GM19035 (cell line): ENCODE results near the gene C19orf12.

Experiments
- ATAC-seq: cut with Tn5 transposase; IDR thresholded peaks from one replicate; pipeline ENCODE4 v1.9.1; 2021; ENCODE audit not compliant: unreplicated experiment

The C19orf12 gene

DNA sequence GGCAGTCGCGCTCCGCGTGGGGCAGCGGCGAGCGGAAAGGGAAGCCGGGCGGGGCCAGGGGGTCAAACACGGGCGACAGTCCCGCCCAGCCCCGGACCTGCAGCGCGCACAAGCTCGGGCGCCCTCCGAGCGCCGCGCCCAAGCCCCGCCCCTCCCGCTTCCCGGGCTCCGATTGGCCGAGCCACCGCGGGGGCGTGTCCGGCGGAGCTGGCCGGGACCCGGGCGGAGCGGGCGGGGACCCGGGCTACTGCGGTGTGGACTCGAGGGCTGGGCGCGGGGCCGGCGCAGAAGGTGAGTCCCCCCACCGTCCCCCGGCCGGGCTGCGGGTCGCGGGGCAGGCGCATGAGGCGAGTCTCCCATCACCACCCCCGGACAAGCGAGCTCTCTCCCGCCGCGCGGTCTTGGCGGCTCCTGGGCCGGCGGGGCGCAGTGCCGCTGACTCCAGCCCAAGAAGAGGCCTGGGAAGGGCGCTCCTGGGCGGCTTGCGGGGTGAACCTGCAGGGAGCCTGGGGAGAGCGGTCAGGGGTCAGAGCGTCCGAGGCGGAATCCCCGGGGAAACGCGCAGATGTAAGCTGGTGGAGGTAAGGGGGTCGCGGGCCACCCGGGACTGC, 49.7 kb downstream of the C19orf12 start, which contains the start of gene PLEKHF1:
Gene PLEKHF1, plus strand, starts transcription at position 247 of the 611 bp plus-strand sequence. CDS start 8,379 bp downstream, outside the sequence.
- peak; percentile 89 for ATAC-seq

DNA sequence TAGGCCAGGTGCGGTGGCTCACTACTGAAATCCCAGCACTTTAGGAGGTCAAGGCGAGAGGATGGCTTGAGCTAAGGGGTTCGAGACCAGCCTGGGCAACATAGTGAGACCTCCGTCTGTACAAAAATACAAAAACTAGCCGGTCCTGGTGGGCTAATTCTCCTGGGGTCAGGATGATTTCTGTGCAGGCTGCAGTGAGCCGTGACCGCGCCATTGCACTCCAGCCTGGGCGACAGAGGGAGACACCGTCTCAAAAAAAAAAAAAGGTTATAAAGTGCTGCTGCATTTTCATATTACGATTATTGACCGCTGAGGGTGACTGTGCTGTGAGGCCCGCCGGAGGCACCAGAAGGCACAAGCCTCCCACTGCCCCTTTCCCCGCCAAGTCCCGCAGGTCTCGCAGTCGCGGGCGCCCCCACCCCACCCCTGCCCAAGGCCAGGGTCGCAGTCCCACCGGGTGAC, 50.3 kb downstream of the C19orf12 start:
- no peak for ATAC-seq

DNA sequence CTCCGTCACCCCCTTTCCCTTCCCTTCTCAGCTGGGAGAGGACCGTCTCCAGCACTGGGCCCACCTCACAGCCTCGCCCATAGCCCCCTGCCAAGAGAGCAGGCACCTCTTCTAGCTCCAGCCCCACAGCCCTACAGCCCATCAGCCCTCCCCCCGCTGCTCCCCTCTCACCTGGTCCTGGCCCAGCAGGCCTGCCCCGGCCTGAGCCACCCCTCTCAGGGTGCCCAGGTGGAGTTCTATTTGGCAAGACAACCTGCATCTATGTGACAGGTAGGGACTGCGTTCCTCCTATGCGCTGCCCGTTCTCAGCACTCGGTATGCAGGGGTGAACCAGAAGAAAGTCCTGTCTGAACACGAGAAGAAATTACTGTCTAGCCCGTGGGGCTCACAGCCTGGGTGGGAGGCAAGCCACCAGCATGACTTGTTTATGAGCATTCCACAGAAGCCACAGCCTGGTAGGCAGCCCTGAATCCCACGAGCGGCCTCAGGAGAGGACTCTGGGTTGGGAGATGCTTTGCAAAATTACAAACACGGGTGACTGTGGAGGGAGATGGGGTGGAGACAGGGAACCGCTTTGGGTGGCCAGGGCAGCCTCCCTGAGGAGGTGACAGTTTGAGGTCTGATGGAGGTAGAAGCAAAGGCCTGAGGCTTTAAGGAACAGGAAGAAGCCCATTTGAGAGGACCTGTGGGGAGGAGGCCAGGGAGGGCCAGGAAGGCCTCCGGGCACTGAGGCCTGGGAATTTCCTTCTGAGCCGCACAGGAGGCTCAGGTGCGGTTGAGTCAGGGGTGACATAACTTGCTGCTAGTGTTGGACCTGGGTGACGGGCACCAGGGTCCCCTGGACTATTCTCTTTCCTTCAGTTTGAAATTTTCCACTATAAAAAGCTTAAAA, 51.0 kb downstream of the C19orf12 start:
- ATAC-seq: no peak

DNA sequence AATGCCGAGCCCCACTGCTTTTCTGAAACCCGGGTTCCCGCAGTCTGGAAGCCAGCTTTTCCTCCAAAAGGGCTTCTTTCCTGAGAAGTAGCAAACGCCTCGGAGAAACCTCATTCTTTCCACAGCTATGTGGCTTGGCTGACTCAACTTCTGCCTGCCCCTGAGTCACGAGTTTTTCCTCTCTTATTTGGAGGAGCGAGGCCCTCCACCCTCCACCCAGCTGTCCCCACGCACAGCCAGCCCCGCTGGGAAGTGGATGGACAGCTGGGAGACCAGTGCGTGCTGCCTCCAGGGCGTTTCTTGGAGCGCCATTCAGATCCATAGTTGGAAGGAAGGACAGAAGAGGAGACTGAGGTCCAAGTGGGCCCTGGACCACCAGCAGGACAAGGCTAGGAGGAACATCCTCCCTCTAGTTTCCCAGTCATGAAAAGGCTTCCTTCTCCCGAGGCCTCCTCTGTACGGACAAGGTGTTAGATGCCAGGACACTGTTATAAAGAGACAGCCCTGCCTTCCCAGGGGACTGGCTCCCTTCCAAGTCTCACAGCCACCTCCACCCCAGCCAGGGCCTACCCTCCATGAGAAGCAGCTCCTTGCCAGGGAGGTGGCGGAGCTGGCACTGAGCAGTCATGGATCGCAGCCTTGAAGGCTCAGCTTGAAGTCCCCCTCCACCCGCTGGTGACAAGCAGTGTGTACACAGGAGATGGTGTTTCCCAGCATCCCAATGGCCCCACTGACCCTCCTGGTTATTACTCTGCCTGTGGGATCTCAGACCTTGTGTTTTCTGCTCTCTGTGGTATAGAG, 52.3 kb downstream of the C19orf12 start:
- ATAC-seq: no peak

GRCh38 chr19:29662278-29662603, 52.8 kb downstream of the C19orf12 start:
- no peak for ATAC-seq

DNA sequence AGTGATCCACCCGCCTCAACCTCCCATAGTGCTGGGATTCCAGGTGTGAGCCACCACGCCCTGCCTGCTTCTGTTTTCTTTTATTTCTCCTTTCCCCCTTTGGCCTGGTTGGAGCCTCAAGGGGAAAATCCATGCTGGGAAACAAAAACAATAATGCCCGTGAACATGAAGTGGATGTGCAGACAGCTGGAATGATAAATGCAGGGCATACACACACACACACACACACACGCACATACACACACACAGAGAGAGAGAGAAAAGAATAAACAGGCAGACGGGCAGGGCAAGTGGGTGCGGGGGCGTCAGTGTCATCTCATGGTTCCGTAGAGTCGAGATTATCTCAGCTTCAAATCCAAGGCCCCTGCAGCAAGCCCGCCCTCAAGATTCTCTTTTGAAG, 54.2 kb downstream of the C19orf12 start:
- ATAC-seq: no peak

GRCh38 chr19:29658221-29658991, 56.7 kb downstream of the C19orf12 start:
- ATAC-seq: no peak

DNA sequence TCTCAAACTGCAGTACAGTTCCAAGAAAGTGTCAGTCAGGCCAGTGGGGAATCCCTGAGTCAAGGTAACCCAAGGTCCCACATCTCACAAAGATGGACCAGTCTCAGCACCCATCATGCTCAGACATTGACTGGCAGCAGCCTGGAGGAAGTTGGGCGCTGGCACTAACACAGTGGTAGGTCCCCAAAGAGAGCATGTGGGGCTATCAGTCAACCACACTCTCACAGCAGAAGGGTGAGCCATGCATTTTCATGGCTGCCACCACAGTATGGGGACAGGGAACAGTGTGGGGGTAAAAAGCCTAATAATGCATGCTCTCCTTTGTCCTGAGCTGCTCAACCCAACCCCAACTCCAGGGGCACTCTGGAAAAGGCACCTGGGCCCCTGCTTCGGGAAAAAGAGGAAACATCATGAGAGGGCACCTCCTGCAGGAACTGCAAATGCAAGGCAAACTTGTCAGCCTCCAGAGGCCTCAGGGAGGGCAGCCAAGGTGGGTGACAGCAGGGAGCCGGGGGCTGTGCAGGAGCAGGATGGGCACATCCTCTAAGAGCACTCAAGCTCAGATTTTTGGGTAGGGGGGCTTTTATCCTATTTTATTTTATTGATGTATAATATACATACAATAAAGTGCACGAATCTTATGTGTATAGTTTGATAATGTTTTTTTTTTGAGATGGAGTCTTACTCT, 59.3 kb downstream of the C19orf12 start:
- ATAC-seq: no peak

DNA sequence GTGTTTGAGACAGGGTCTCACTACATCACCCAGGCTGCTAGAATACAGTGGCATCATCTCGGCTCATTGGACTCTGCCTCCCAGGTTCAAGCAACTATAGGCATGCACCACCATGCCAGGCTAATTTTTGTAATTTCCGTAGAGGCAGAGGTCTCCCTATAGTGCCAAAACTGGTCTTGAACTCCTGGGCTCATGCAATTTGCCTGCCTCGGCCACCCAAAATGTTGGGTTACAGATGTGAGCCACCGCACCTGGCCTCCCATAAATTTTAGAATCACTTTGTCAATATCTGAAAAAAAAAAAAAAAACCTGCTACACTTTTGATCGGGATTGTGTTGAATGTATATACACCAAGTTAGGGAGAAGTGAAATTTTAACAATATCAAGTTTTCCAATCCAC, 61.7 kb downstream of the C19orf12 start:
- ATAC-seq: no peak

DNA sequence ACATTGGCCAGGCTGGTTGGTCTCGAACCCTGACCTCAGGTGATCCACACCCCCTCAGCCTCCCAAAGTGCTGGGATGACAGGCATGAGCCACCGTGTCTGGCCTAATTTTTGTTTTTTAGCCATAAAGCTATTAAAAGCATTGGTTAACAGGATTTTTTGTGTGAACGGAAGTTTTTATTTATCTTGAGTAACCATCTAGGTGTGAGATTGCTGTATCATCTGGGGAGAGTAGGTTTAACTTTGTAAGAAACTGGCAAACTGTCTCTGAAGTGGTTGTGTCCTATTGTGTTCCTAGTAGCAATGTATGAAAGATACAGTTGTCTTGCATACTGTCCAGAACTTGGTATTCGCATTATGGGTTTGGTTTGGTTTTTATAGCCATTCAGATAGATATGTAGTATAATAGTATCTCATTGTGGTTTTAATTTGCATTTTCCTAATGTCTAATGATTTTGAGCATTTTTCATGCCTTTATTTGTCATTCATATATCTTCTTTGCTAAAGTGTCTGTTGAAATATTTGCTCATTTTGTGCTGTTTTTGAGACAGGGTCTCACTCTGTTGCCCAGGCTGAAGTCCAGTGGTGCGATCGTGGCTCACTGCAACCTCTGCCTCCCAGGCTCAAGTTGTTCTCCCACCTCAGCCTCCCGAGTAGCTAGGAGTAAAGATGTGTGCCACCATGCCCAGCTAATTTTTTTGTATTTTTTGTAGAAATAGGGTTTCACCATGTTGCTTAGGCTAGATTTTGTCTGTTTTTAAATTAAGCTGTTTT, 63.3 kb downstream of the C19orf12 start:
- ATAC-seq: no peak

DNA sequence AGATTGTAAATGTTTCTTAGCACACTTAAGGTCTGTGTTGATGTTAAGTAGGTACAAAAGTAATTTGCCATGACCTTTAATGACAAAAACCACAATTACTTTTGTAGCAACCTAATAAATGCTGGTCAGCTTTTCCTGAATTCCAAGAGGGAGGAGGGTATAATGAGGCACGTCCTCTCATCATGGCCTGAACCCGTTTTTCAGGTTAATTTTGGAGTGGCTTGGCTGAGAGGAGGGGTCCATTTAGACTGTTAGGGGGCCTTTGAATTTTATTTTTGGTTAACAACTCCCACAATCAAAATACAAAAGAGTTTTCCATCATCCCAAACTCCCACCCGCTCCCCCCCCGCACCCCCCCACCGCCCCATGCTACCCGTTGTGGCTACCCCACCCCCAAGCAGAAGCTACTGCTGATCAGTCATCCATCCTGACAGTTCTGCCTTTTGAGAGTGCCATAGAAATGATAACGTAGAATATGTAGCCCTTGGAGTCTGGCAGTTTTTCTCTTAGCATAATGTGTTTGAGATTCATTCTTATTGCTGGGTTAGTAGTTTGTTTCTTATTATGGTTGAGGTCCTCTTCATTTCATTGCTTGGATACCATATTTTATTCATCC, 64.2 kb downstream of the C19orf12 start:
- no peak for ATAC-seq
